NT2/D1 (cell line): ENCODE data around the gene LRP2BP.
"Not testable (repeated sequence)": the region's sequence is repeated elsewhere in the genome, so short reads cannot be mapped to it uniquely, and the experiment has no call there.

Experiments
- DNase-seq: peaks from one replicate; pipeline ENCODE4 v3.0.0-alpha.2; 2011; ENCODE audit warnings: low read depth, low spot score
- H3K27me3 ChIP-seq: 2 replicates; pipeline ENCODE4 v1.6.0; 2011; ENCODE audit warnings: mild to moderate bottlenecking; ENCODE audit not compliant: insufficient read length, insufficient read depth
- H3K36me3 ChIP-seq: 2 replicates; pipeline ENCODE4 v1.6.1; 2011; ENCODE audit warnings: mild to moderate bottlenecking, low read length, mixed read lengths; ENCODE audit not compliant: insufficient read depth, insufficient read length
- H3K4me1 ChIP-seq: 2 replicates; pipeline ENCODE4 v1.5.1; 2011; ENCODE audit not compliant: insufficient read depth, insufficient read length
- H3K4me3 ChIP-seq: 2 replicates; pipeline ENCODE4 v1.5.1; 2011; ENCODE audit warnings: low read depth; ENCODE audit not compliant: insufficient read length
- H3K9ac ChIP-seq: 2 replicates; pipeline ENCODE4 v1.6.0; 2011; ENCODE audit warnings: low read depth; ENCODE audit not compliant: insufficient read length
- H3K9me3 ChIP-seq: 2 replicates; pipeline ENCODE4 v1.5.1; 2011; ENCODE audit warnings: mild to moderate bottlenecking, low read length; ENCODE audit not compliant: insufficient read depth
- SUZ12 ChIP-seq: IDR thresholded peaks from 2 replicates; pipeline ENCODE4 v1.6.1; 2011; ENCODE audit not compliant: insufficient read length, insufficient read depth; ENCODE audit errors: extremely low read depth
- YY1 ChIP-seq: IDR thresholded peaks from 2 replicates; pipeline ENCODE4 v1.6.1; 2011; ENCODE audit not compliant: insufficient read length, insufficient read depth
- ZNF274 ChIP-seq: IDR thresholded peaks from 2 replicates; pipeline ENCODE4 v1.6.1; 2011; ENCODE audit warnings: mild to moderate bottlenecking, low read depth, low read length

The LRP2BP gene

DNA sequence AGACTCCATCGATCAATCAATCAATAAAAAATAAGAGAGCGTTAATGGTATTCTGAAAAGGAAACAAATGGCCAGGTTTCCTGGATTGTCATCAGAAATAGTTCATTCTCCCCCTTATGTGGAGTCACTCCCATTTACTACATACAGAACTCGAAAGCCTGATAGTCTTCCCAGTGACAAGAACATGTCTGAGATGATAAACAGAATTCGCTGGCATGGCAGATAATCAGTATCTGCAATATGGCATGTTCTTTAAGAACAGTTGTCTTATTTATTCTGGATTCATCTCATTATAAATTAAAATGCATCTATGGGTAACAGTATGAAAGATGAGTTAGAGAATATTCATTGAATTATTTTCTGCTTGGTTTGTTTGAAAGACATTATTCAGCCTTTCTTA, 61.4 kb downstream of the LRP2BP start:
- Histone ChIP-seq H3K4me3 (no peak overlapping the region), H3K9ac (no peak overlapping the region), H3K27me3 (no peaks in the 10 kb centered on the region), H3K9me3 (peaks cover 14% of the 10 kb centered on the region), H3K4me1 (no peaks in the 10 kb centered on the region), H3K36me3 (peaks cover 2% of the 10 kb centered on the region)
- no peak for DNase-seq
- no peak for TF ChIP-seq YY1

DNA sequence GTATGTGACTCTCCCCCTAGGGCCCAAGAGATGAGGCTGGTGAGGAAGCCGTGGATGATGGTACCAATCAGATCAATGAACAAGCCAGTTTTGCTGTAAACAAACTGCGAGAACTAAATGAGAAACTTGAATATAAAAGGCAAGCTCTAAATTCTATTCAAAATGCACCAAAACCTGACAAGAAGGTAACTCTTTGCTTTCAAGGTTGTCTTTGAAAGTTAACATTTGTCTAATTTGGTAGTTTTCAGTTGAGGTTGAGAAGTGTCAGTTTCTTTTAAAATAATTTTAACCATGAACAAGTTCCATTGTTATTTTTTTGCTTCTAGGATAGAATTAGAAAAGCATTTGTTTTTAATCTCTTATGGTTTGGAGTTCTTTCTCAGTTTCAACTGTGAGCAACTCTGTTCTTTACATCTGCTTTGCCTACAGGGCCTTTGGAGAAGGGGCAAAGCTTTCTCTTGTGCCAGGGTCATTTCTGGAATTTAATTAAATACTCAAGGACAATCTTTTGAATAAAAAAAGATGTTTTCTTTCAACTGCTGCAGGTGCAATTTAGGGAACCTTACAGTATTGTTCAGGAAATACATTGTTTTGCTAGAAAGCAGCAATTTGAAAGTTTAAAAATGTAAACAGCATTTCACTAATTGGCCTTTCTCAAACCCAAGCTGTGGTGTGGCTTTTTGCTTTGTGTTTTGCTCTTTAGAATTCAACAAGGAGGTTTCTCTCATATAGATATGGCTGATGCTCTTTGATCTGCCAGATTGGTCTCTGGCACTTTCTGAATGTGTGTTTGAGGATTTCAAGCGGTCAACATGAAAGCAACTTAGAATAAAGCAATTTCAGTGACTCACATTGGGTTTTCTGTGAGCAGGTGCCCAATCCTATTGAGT, 62.9 kb downstream of the LRP2BP start:
- Histone ChIP-seq H3K36me3 (no peaks in the 10 kb centered on the region), H3K9ac (no peak overlapping the region), H3K27me3 (no peaks in the 10 kb centered on the region), H3K4me1 (no peaks in the 10 kb centered on the region), H3K9me3 (peaks cover 28% of the 10 kb centered on the region), H3K4me3 (no peak overlapping the region)
- DNase-seq = no peak
- TF ChIP-seq YY1 = no peak
- no peak for TF ChIP-seq SUZ12
- no peak for TF ChIP-seq ZNF274

DNA sequence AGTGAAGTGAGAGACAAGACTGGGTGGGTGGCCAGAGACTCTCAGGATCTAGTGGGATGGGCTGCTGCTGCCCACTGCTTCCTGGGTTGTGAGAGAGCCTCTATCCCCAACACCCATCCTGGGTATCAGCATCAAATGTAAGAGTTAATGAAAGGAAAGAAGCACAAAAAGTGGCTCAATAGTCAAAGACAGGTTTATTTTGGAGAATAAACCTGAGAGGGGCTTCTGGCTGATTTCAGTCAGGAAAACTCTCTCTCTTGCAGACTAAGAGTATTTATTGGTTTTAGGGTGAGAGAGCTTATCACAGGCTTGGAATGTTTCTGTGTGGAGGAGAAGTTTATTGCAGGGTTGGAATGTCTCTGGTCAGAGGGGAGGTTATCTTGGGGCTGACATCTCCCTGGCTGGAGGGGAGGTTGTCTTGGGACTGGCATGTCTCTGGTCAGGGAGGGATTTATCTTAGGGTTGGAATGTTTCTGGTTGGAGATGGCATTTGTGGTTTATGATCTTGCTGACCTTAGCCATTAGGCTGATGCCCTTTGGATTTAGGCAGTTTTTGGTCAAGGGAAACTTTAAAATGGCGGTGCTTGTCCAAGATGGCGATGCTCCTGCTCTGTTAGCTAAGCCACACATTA, 65.7 kb downstream of the LRP2BP start:
- H3K27me3 ChIP-seq, H3K9ac ChIP-seq, H3K4me1 ChIP-seq, H3K36me3 ChIP-seq, H3K4me3 ChIP-seq, DNase-seq: not testable (repeated sequence)
- H3K9me3 ChIP-seq = peaks cover 32% of the 10 kb centered on the region

DNA sequence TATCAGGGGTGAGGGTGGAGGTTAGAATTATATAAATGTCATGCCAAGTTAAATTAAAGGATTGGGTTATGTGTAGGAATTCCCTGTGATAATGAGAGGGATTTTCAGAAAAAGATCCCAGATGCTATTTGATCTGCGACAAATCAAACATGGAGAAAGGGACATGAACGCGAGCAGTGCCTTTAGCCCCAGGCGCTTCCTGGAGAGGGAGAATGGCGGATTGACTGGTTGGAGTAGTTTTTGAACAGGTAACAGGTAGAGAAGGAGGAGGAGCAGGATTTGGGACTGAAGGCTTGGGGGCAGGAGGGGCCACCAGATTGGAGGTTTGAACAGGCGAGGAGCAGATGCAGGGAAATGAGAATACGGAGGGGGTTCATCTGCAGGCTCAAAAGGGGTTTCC, 67.1 kb downstream of the LRP2BP start:
- peaks cover 45% of the 10 kb centered on the region for H3K9me3 ChIP-seq
- no peak for DNase-seq

DNA sequence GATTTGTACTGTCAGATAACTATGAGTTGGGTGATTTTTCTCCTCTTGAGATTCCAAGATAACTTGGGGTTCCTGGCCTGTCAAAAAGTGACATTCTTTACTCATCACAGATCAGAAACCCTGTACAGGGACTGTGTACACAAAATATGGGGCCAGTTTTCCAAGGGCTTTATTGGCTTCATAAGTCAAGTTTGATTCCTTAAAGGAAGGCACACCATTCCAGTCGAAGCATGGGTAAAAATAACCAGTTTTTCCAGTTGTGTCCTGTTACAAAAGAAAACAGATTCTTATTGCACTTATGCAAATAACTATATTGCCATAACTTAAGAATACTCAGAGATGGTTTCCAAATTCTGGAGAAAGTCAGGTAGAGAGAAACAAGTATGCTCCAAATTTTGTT, 70.0 kb downstream of the LRP2BP start:
- H3K9ac ChIP-seq, H3K4me3 ChIP-seq, DNase-seq, H3K36me3 ChIP-seq, H3K27me3 ChIP-seq, H3K4me1 ChIP-seq: not testable (repeated sequence)
- H3K9me3 ChIP-seq = peaks cover 50% of the 10 kb centered on the region

More for the DNA sequence above, 67.1 kb downstream of the LRP2BP start:
- no peak overlapping the region for H3K9ac ChIP-seq
- H3K4me3 ChIP-seq = no peak overlapping the region
- no peaks in the 10 kb centered on the region for H3K27me3 ChIP-seq
- TF ChIP-seq YY1 = no peak
- no peak for TF ChIP-seq SUZ12
- TF ChIP-seq ZNF274 = no peak
- H3K4me1 ChIP-seq = no peaks in the 10 kb centered on the region
- H3K36me3 ChIP-seq = no peaks in the 10 kb centered on the region

- H3K4me1 ChIP-seq, H3K4me3 ChIP-seq, H3K36me3 ChIP-seq, DNase-seq, H3K9ac ChIP-seq, H3K27me3 ChIP-seq: not testable (repeated sequence)
- peaks cover 37% of the 10 kb centered on the region for H3K9me3 ChIP-seq
These were observed 71.4 kb downstream of the LRP2BP start for GRCh38 chr4:185324361-185324760.

DNA sequence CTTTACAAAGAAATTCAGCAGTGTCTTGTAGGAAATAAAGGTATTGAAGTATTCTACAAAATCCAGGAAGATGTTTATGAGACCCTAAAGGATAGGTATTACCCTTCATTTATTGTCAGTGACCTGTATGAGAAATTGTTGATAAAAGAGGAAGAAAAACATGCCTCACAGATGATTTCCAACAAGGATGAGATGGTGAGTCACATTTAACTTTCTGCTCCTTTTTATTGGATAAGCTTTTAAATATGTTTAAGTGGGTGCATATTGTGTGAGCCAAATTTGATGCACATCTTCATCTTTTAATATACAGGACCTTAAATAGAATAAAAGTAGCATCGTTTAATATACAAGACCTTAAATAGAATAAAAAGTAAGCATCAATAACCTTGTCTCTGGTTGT, 72.1 kb downstream of the LRP2BP start:
- no peaks in the 10 kb centered on the region for H3K27me3 ChIP-seq
- TF ChIP-seq YY1 (no peak), SUZ12 (no peak), ZNF274 (no peak)
- no peak for DNase-seq
- H3K4me1 ChIP-seq = no peaks in the 10 kb centered on the region
- H3K9me3 ChIP-seq = peaks cover 29% of the 10 kb centered on the region
- H3K36me3 ChIP-seq = no peaks in the 10 kb centered on the region
- no peak overlapping the region for H3K9ac ChIP-seq
- no peak overlapping the region for H3K4me3 ChIP-seq

- Histone ChIP-seq H3K9ac (no peak overlapping the region), H3K4me3 (no peak overlapping the region), H3K9me3 (peaks cover 22% of the 10 kb centered on the region), H3K27me3 (no peaks in the 10 kb centered on the region), H3K36me3 (no peaks in the 10 kb centered on the region), H3K4me1 (no peaks in the 10 kb centered on the region)
- TF ChIP-seq ZNF274 (no peak), YY1 (no peak)
- DNase-seq = no peak
These were observed 72.9 kb downstream of the LRP2BP start for GRCh38 chr4:185322803-185323202.
